ENCODE measurements around the gene ZNF823. TPM values are rescaled to one million over a fixed set of nuclear protein-coding genes. Genes with fewer than 3 reads are reported as not detected.

The ZNF823 gene
- total and polyA plus RNA-seq, 2 donors (not counting 3 experiments of a cell fraction or from before 2014, with no cell fraction given) = 1.4 to 4.4 TPM

DNA sequence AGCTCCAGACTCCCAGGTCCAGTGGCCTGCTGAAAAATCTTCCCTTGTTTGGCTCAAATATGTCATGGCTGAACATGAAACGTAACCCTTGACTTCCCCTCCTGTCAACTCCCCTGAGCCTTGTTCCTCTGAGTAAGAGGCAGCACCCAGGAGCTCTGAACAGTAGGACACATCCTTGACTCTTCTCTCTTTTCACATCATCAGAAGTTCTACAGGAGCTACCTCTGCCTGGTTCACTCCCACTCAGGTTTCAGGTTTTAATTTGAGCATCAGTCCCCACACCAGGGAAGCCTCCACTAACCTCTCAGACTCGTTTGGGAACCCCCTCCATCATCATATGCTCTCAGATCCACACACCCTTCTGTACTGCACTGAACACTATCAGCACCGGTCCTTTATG, 30.3 kb downstream of the ZNF823 start:
- ChIA-PET POLR2A (no interaction called here), CTCF (interaction anchor here (1.4 kb wide), 1 partner anchor 8 kb away, joined by 8 read pairs; no protein-coding TSS in a partner anchor)
- DNase-seq (ENCODE audit: low read depth, low spot score) = no peak
- no peak for TF ChIP-seq GATA2 (IDR thresholded peaks at IDR 0.05; ENCODE audit: insufficient read depth, insufficient read length, low read depth, low read length)
- TF ChIP-seq MYC (IDR thresholded peaks at IDR 0.05; ENCODE audit: low read depth, low read length) = no peak
- TF ChIP-seq EZH2 (IDR thresholded peaks at IDR 0.05; ENCODE audit: borderline replicate concordance, low read depth, low read length, severe bottlenecking) = no peak
- no peak for TF ChIP-seq FOS (IDR thresholded peaks at IDR 0.05; ENCODE audit: borderline replicate concordance, insufficient read depth, low read length)
- TF ChIP-seq, protein P1, sequence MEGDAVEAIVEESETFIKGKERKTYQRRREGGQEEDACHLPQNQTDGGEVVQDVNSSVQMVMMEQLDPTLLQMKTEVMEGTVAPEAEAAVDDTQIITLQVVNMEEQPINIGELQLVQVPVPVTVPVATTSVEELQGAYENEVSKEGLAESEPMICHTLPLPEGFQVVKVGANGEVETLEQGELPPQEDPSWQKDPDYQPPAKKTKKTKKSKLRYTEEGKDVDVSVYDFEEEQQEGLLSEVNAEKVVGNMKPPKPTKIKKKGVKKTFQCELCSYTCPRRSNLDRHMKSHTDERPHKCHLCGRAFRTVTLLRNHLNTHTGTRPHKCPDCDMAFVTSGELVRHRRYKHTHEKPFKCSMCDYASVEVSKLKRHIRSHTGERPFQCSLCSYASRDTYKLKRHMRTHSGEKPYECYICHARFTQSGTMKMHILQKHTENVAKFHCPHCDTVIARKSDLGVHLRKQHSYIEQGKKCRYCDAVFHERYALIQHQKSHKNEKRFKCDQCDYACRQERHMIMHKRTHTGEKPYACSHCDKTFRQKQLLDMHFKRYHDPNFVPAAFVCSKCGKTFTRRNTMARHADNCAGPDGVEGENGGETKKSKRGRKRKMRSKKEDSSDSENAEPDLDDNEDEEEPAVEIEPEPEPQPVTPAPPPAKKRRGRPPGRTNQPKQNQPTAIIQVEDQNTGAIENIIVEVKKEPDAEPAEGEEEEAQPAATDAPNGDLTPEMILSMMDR (IDR thresholded peaks at IDR 0.05; ENCODE audit: extremely low read depth in 1 of 2, insufficient read depth in 1 of 2, low read depth in 1 of 2, low read length in 2 of 2) = no peak
- TF ChIP-seq POLR2A (IDR thresholded peaks at IDR 0.05; ENCODE audit: low read depth, low read length) = no peak
- TF ChIP-seq POLR2AphosphoS5 (IDR thresholded peaks at IDR 0.05; ENCODE audit: insufficient read depth, low read depth, low read length) = no peak
- no peaks in the 10 kb centered on the region for H3K27me3 ChIP-seq (ENCODE audit: control insufficient read depth in 2 of 2, insufficient read depth in 2 of 2, low read length in 2 of 2)
- H3K4me3 ChIP-seq (replicated peaks in 1 of 3; ENCODE audit: insufficient read depth in 1 of 3, low read depth in 1 of 3, low read length in 3 of 3) = no peak overlapping the region
- no peaks in the 10 kb centered on the region for H3K79me2 ChIP-seq (ENCODE audit: control insufficient read depth, insufficient read depth, low read length)
- no TSS peak for BruUV-seq (replicated peaks)
- dilution Hi-C loops (cut with MboI; ENCODE audit: extremely low pct_ligation_motif_present, low sequenced_read_pairs) (no loop called here), intact Hi-C loops (cut with micrococcal nuclease) (no loop called here)
- H2AFZ ChIP-seq (ENCODE audit: low read depth, low read length) = no peak overlapping the region
- H3K9me3 ChIP-seq (replicated peaks; ENCODE audit: control insufficient read depth, insufficient read depth, low read length) = no peaks in the 10 kb centered on the region
- no peaks in the 10 kb centered on the region for H3K36me3 ChIP-seq (ENCODE audit: control insufficient read depth in 2 of 2, extremely low read depth in 1 of 2, insufficient read depth in 2 of 2, low read length in 2 of 2)
- no peak overlapping the region for H3K27ac ChIP-seq (ENCODE audit: insufficient read depth, low read depth, low read length)
- H3K4me2 ChIP-seq (ENCODE audit: insufficient read depth, low read length) = no peak overlapping the region
- H3K9ac ChIP-seq (replicated peaks; ENCODE audit: extremely low read depth, insufficient read depth, low read length) = no peak overlapping the region
- H4K20me1 ChIP-seq (replicated peaks; ENCODE audit: control insufficient read depth, extremely low read depth, insufficient read depth, low read length) = no peaks in the 10 kb centered on the region
- no peak for FAIRE-seq
- no peaks in the 10 kb centered on the region for H3K9me1 ChIP-seq (replicated peaks; ENCODE audit: control insufficient read depth, extremely low read depth, insufficient read depth, low read length)
- no peaks in the 10 kb centered on the region for H3K4me1 ChIP-seq (ENCODE audit: control insufficient read depth, extremely low read depth, insufficient read depth, low read length)

All from endothelial cell of umbilical vein (primary cell).